ENCODE results near the gene RXRA. TPM values are rescaled to one million over a fixed set of nuclear protein-coding genes. Genes with fewer than 3 reads are reported as not detected.

The RXRA gene
- total and polyA plus RNA-seq, 2 of the 13 experiments (the other 11 are each of a cell fraction or from before 2014, with no cell fraction given) = 18.9 to 29.2 TPM

DNA sequence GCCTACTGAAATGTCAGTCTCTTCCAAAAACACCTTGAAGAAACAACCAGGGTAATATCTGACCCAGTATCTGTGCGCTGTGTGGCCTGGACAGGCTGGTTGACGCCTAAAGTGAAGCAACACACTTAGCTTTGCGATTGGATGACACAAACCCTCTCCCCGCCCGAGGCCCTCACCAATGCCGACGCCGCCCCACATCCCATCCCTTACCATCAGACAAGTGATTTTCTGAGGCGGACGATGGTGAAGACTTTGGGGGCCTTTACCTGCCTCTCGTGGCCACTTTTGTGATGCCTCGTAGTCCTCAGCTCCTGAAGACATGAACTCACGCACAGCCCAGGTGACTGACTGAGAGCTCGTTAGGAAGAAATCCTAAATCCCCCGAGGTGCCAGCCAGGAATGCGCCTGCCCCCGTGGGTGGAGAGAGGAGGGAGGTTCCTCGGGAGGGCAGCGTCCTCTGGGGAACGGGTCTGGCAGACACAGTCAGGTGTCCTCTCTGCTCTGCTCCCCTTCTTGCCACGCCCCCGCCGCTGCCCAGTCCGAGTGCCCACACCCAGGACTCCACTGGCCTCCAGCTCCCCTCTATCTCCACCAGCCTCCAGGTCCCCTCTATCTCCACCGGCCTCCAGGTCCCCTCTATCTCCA, 31.0 kb upstream of the RXRA start (continued):
- TF ChIP-seq ZBTB40 (IDR thresholded peaks at IDR 0.05) = no peak
- TF ChIP-seq ZBTB40 (CRISPR knock-in tag; IDR thresholded peaks at IDR 0.05) = no peak

DNA sequence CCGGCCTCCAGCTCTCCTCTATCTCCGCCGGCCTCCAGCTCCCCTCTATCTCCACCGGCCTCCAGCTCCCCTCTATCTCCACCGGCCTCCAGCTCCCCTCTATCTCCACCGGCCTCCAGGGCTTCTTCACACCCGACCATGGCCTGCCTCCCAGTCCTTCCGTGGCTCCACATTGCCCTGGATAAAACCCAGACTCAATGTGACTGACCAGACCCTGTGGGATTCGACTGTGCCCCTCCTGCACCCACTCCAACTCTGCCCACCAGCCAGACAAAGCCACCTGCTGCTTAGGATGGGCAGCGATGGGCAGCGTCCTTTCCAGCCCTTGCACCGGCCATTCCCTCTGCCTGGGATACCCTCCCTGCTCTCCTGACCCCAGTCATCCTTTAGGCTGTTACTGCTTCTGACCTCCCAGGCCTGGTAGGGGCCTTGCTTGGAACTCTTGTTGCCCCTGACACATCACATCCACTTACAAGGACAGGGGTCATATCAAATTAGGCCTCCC, 30.5 kb upstream of the RXRA start:
- no peaks in the 10 kb centered on the region for H3K79me2 ChIP-seq (ENCODE audit: insufficient read depth, low read length)
- FAIRE-seq (no peak), ATAC-seq (no peak), DNase-seq (ENCODE audit: low spot score) (no peak)
- no peak overlapping the region for H3K4me3 ChIP-seq (replicated peaks in 1 of 3; ENCODE audit: insufficient read depth in 1 of 3, low read depth in 2 of 3, low read length in 3 of 3)
- in situ Hi-C loops (cut with HindIII; ENCODE audit: extremely low pct_ligation_motif_present, low pct_unique_long_range_greater_than_20kb) (no loop called here), intact Hi-C loops (cut with micrococcal nuclease; ENCODE audit: unreplicated experiment) (no loop called here)
- H3K27ac ChIP-seq (ENCODE audit: extremely low read length, insufficient read depth, low read length) = no peak overlapping the region
- TF ChIP-seq GABPA (IDR thresholded peaks at IDR 0.05; ENCODE audit: low read depth, low read length) = 0 out of 2 replicates have a peak, but pooled peaks have one; percentile 6
- TF ChIP-seq GABPA (CRISPR knock-in tag; IDR thresholded peaks at IDR 0.05; ENCODE audit: low read depth) = no peak
- TF ChIP-seq ATF7-NPFF (CRISPR knock-in tag; IDR thresholded peaks at IDR 0.05; ENCODE audit: low read depth) = no peak
- TF ChIP-seq, protein P1, sequence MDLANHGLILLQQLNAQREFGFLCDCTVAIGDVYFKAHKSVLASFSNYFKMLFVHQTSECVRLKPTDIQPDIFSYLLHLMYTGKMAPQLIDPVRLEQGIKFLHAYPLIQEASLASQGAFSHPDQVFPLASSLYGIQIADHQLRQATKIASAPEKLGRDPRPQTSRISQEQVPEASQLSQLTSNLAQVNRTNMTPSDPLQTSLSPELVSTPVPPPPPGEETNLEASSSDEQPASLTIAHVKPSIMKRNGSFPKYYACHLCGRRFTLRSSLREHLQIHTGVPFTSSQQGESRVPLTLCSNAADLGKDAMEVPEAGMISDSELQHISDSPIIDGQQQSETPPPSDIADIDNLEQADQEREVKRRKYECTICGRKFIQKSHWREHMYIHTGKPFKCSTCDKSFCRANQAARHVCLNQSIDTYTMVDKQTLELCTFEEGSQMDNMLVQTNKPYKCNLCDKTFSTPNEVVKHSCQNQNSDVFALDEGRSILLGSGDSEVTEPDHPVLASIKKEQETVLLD (CRISPR knock-in tag; IDR thresholded peaks at IDR 0.05; ENCODE audit: low read depth) = no peak
- TF ChIP-seq CC2D1A (CRISPR knock-in tag; IDR thresholded peaks at IDR 0.05) = no peak
- TF ChIP-seq NFYC (CRISPR knock-in tag; IDR thresholded peaks at IDR 0.05) = no peak
- H3K36me3 ChIP-seq (replicated peaks in 1 of 2; ENCODE audit: control insufficient read depth in 1 of 2, insufficient read depth in 2 of 2, low read length in 2 of 2) = no peaks in the 10 kb centered on the region
- ChIA-PET CTCF (ENCODE audit: low intra/inter-chr PET ratio, low total read pairs) (no interaction called here), POLR2A (no interaction called here)
- H4K20me1 ChIP-seq (ENCODE audit: insufficient read depth, low read length) = no peaks in the 10 kb centered on the region
- H2AFZ ChIP-seq (ENCODE audit: low read length) = no peak overlapping the region
- no TSS peak for BruUV-seq (replicated peaks)
- no peaks in the 10 kb centered on the region for H3K9me3 ChIP-seq (ENCODE audit: low read length)
- H3K4me1 ChIP-seq (ENCODE audit: insufficient read depth, low read length) = peaks cover 53% of the 10 kb centered on the region
- no peak overlapping the region for H3K9ac ChIP-seq (ENCODE audit: insufficient read depth, low read depth, low read length)
- no peak overlapping the region for H3K4me2 ChIP-seq (ENCODE audit: low read depth, low read length)
- 57% methylated on average over 10 of the region's 12 CpGs for WGBS (ENCODE audit: low lambda C conversion rate)
- H3K27me3 ChIP-seq (ENCODE audit: control insufficient read depth in 1 of 2, insufficient read depth in 2 of 2, low read length in 2 of 2) = peaks cover 11 to 67% of the 10 kb centered on the region in 2 experiments
